ENCODE results near the gene VTI1A.

The VTI1A gene

GRCh38 chr10:112779025-112779770 is 332.2 kb downstream of the VTI1A start:
- DNase-seq (ENCODE audit: low read depth, low spot score) = no peak

- DNase-seq (ENCODE audit: low read depth, low spot score) = no peak
These were observed 335.3 kb downstream of the VTI1A start for GRCh38 chr10:112782200-112782907.

GRCh38 chr10:112783351-112784021 is 336.5 kb downstream of the VTI1A start:
- no peak for DNase-seq (ENCODE audit: low read depth, low spot score)

GRCh38 chr10:112784022-112784461 is 337.0 kb downstream of the VTI1A start:
- no peak for DNase-seq (ENCODE audit: low read depth, low spot score)

GRCh38 chr10:112785089-112785488 is 338.1 kb downstream of the VTI1A start:
- no peak for DNase-seq (ENCODE audit: low read depth, low spot score)

- no peak for DNase-seq (ENCODE audit: low read depth, low spot score)
These were observed 342.2 kb downstream of the VTI1A start for GRCh38 chr10:112789248-112789647.

- no peak for DNase-seq (ENCODE audit: low read depth, low spot score)
These were observed 343.0 kb downstream of the VTI1A start for GRCh38 chr10:112790030-112790429.

GRCh38 chr10:112790921-112791320 is 343.9 kb downstream of the VTI1A start:
- DNase-seq (ENCODE audit: low read depth, low spot score) = no peak

- no peak for DNase-seq (ENCODE audit: low read depth, low spot score)
These were observed 344.4 kb downstream of the VTI1A start for GRCh38 chr10:112791447-112791846.

GRCh38 chr10:112792487-112793201 is 345.6 kb downstream of the VTI1A start:
- peak; percentile 79 for DNase-seq (ENCODE audit: low read depth, low spot score)

- DNase-seq (ENCODE audit: low read depth, low spot score) = no peak
These were observed 346.3 kb downstream of the VTI1A start for GRCh38 chr10:112793202-112793921.

GRCh38 chr10:112794201-112794600 is 347.2 kb downstream of the VTI1A start:
- no peak for DNase-seq (ENCODE audit: low read depth, low spot score)

- DNase-seq (ENCODE audit: low read depth, low spot score) = no peak
These were observed 348.1 kb downstream of the VTI1A start for GRCh38 chr10:112795067-112795466.

- no peak for DNase-seq (ENCODE audit: low read depth, low spot score)
These were observed 350.2 kb downstream of the VTI1A start for GRCh38 chr10:112797197-112797596.

GRCh38 chr10:112797855-112798254 is 350.8 kb downstream of the VTI1A start:
- DNase-seq (ENCODE audit: low read depth, low spot score) = no peak

- no peak for DNase-seq (ENCODE audit: low read depth, low spot score)
These were observed 352.0 kb downstream of the VTI1A start for GRCh38 chr10:112799038-112799437.

- DNase-seq (ENCODE audit: low read depth, low spot score) = peak; percentile 35
These were observed 352.9 kb downstream of the VTI1A start for GRCh38 chr10:112799726-112800510.

GRCh38 chr10:112801004-112801403 is 354.0 kb downstream of the VTI1A start:
- DNase-seq (ENCODE audit: low read depth, low spot score) = no peak

- no peak for DNase-seq (ENCODE audit: low read depth, low spot score)
These were observed 354.7 kb downstream of the VTI1A start for GRCh38 chr10:112801748-112802147.

GRCh38 chr10:112802411-112803022 is 355.5 kb downstream of the VTI1A start:
- no peak for DNase-seq (ENCODE audit: low read depth, low spot score)

Measured in astrocyte of the hippocampus (primary cell).